ENCODE measurements around the gene CAMKV. TPM values are rescaled to one million over a fixed set of nuclear protein-coding genes. Genes with fewer than 3 reads are reported as not detected.

CAMKV gene
- total RNA-seq, 1 donor from 2014 or later, result not detected

DNA sequence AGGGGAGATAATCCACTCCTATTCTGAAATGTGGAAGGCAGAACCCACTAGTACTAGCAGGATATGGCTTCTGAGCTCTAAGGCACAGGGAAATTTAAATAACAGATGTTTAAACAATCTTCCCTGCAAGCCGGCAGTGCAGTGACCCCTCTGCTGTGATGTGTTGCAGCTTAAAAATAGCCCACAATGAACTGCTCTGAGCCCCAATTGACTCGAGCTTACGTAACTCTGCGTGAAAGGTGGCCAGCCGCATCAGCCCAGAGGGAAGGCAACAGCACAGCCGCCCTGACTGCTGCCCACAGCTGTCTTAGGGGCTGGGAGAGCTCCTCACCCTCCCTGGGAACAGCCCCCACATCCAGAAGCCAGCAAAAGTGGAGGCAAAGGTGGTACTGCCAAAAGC is 12.5 kb upstream of the CAMKV start:
- DNase-seq (ENCODE audit: extremely low spot score in 2 of 2), result no peak
- TF ChIP-seq, protein P1, sequence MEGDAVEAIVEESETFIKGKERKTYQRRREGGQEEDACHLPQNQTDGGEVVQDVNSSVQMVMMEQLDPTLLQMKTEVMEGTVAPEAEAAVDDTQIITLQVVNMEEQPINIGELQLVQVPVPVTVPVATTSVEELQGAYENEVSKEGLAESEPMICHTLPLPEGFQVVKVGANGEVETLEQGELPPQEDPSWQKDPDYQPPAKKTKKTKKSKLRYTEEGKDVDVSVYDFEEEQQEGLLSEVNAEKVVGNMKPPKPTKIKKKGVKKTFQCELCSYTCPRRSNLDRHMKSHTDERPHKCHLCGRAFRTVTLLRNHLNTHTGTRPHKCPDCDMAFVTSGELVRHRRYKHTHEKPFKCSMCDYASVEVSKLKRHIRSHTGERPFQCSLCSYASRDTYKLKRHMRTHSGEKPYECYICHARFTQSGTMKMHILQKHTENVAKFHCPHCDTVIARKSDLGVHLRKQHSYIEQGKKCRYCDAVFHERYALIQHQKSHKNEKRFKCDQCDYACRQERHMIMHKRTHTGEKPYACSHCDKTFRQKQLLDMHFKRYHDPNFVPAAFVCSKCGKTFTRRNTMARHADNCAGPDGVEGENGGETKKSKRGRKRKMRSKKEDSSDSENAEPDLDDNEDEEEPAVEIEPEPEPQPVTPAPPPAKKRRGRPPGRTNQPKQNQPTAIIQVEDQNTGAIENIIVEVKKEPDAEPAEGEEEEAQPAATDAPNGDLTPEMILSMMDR (IDR thresholded peaks at IDR 0.05), result no peak
- TF ChIP-seq POLR2AphosphoS5 (IDR thresholded peaks at IDR 0.05; ENCODE audit: insufficient read depth in 1 of 2, low read depth in 1 of 2), result no peak
- TF ChIP-seq POLR2A (IDR thresholded peaks at IDR 0.05), result no peak
- no peak overlapping the region for H3K27ac ChIP-seq

DNA sequence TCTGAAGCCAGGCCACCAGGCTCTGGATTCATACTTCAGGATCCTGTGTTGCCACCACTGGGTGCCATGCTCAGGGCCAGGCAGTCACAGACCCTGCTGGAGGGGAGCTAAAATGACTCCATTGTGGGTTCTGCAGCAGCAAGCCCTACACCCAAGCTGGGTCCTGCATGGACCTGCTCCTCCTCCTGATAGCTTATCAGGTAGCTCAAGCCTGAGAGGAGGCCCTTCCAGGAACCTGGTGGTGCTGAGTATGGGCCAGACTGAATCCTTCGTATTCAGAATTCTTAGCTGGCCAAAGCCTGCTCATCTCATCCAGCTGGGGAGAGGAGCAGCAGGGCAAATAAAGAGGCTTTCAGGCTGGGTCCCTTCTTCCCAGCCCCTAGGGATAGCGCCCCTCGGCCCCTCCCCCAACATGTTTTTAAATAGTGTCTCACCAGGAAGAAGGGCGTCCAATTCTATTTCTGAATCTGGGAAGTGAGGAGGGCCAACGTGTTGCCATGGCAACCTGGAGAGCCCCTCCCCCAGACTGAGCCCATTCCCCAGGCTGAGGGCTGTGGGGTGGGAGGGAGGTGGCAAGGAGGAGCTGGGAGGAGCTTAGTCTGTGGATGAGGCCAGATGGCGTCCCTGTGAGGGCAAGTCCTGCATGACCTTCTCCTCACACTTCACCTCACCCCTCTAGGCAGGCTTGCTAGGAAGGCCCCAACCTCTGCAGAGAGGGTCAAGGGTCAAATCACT is 11.0 kb upstream of the CAMKV start:
- H3K9me3 ChIP-seq, result no peaks in the 10 kb centered on the region
- intact Hi-C loops (cut with DNase I), result no loop called here
- no peaks in the 10 kb centered on the region for H3K27me3 ChIP-seq
- H3K27ac ChIP-seq, result no peak overlapping the region
- H3K36me3 ChIP-seq, result no peaks in the 10 kb centered on the region
- no peak for TF ChIP-seq POLR2A (IDR thresholded peaks at IDR 0.05)
- no peak for TF ChIP-seq POLR2AphosphoS5 (IDR thresholded peaks at IDR 0.05; ENCODE audit: insufficient read depth in 1 of 2, low read depth in 1 of 2)
- TF ChIP-seq, protein P1 (IDR thresholded peaks at IDR 0.05), result no peak
- DNase-seq (ENCODE audit: extremely low spot score in 2 of 2), result no peak
- H3K4me1 ChIP-seq, result no peaks in the 10 kb centered on the region
- no peak overlapping the region for H3K4me3 ChIP-seq

More for the DNA sequence above, 12.5 kb upstream of the CAMKV start:
- Histone ChIP-seq H3K4me3 (no peak overlapping the region), H3K36me3 (no peaks in the 10 kb centered on the region), H3K4me1 (no peaks in the 10 kb centered on the region), H3K9me3 (no peaks in the 10 kb centered on the region), H3K27me3 (no peaks in the 10 kb centered on the region)
- intact Hi-C loops (cut with DNase I), result no loop called here

DNA sequence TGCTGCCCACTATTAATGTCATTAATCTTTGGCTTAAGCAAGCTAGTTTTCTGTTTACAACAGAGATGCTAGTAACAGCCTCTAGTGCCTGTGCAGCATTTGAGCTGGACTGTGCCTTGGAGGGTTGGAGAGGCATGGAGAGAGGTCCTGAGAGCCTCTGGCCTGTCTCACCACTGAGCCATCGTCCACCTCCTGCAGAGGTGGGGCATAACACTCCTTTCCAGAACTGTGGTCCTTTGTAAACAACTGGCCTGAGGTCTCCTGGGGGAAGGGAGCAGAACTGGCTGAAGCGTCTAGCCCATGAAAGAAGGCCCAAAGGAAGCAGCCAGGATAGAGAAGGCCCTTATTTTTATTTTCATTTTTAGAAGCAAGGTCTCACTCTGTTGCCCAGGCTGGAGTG is 10.0 kb upstream of the CAMKV start:
- no peaks in the 10 kb centered on the region for H3K27me3 ChIP-seq
- DNase-seq (ENCODE audit: extremely low spot score in 2 of 2), result no peak
- intact Hi-C loops (cut with DNase I), result no loop called here
- no peak overlapping the region for H3K4me3 ChIP-seq
- no peak overlapping the region for H3K27ac ChIP-seq
- TF ChIP-seq, protein P1 (IDR thresholded peaks at IDR 0.05), result no peak
- TF ChIP-seq POLR2A (IDR thresholded peaks at IDR 0.05) (no peak), POLR2AphosphoS5 (IDR thresholded peaks at IDR 0.05; ENCODE audit: insufficient read depth in 1 of 2, low read depth in 1 of 2) (no peak)
- H3K36me3 ChIP-seq, result no peaks in the 10 kb centered on the region
- H3K9me3 ChIP-seq, result no peaks in the 10 kb centered on the region
- no peaks in the 10 kb centered on the region for H3K4me1 ChIP-seq

DNA sequence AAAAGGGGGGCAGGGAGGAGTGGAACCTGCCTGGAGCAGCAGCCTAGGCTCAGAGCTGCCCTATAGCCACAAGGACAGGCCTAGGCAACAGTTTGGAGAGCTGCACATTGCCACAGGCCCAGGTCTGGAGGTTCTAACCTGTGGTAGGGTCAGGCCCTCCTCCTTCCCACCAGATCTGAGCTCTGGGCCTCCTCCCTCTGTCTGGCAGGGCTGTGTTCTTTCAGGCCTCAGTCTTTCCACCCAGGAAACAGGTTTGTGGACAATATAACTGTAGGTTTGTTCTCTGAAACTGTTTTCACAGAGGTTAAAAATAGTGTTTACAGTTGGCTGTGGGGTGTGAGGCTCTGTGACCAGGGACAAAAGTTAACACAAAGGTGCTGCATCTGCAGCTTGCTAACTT is 9.0 kb upstream of the CAMKV start:
- no peaks in the 10 kb centered on the region for H3K4me1 ChIP-seq
- no peaks in the 10 kb centered on the region for H3K9me3 ChIP-seq
- TF ChIP-seq POLR2AphosphoS5 (IDR thresholded peaks at IDR 0.05; ENCODE audit: insufficient read depth in 1 of 2, low read depth in 1 of 2) (no peak), POLR2A (IDR thresholded peaks at IDR 0.05) (no peak)
- TF ChIP-seq, protein P1 (IDR thresholded peaks at IDR 0.05), result no peak
- intact Hi-C loops (cut with DNase I), result no loop called here
- no peaks in the 10 kb centered on the region for H3K27me3 ChIP-seq
- no peak for DNase-seq (ENCODE audit: extremely low spot score in 2 of 2)
- H3K4me3 ChIP-seq, result no peak overlapping the region
- H3K36me3 ChIP-seq, result no peaks in the 10 kb centered on the region
- no peak overlapping the region for H3K27ac ChIP-seq

DNA sequence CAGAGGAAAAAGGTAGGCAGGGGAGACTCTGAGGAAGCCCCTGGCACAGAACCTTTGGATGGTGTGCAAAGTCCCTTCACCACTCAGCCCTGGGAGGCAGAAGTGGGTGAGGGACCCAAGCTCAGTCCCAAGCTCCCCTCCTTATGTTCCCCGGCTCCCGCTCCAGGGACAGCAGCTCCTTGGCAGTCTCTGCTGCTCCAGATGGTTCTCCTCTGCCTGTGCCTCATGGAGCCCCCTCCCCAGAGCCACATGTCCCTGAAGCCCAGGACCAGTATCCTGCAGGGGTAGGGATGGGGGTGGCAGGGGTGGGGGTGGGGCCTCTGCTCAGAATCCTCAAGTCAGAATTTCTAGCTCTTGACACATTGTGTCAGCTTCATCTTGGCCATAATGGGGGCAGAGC is 8.0 kb upstream of the CAMKV start:
- Histone ChIP-seq H3K4me3 (no peak overlapping the region), H3K36me3 (no peaks in the 10 kb centered on the region), H3K27me3 (no peaks in the 10 kb centered on the region), H3K9me3 (no peaks in the 10 kb centered on the region), H3K27ac (no peak overlapping the region), H3K4me1 (no peaks in the 10 kb centered on the region)
- TF ChIP-seq, protein P1 (IDR thresholded peaks at IDR 0.05), result no peak
- TF ChIP-seq POLR2AphosphoS5 (IDR thresholded peaks at IDR 0.05; ENCODE audit: insufficient read depth in 1 of 2, low read depth in 1 of 2) (no peak), POLR2A (IDR thresholded peaks at IDR 0.05) (no peak)
- intact Hi-C loops (cut with DNase I), result no loop called here
- DNase-seq (ENCODE audit: extremely low spot score in 2 of 2), result no peak

Measured in vagina (tissue), 2 donors.